Lower lobe of right lung (tissue), 2 donors: ENCODE data around the gene MXD4. TPM values are rescaled to one million over a fixed set of nuclear protein-coding genes. Genes with fewer than 3 reads are reported as not detected.
A peak's percentile ranks its signal among the peaks of the same experiment; 100 is the strongest.

Experiments used
- ATAC-seq, 2 donors: fragments of 200-7000 bp; cut with Tn5 transposase; one replicate each; pipeline ENCODE4 v1.9.1; 2020 to 2022; ENCODE audit warnings: mild to moderate bottlenecking in 2 of 2, moderate library complexity in 2 of 2
- DNase-seq: peaks from one replicate; pipeline ENCODE4 v3.0.0-alpha.2; 2020
- H3K27ac ChIP-seq: fragments of 200-600 bp; one replicate; pipeline ENCODE4 v1.8.0; 2022
- H3K27me3 ChIP-seq: fragments of 200-600 bp; one replicate; pipeline ENCODE4 v1.8.0; 2022; ENCODE audit warnings: low read depth
- H3K36me3 ChIP-seq: fragments of 200-600 bp; one replicate; pipeline ENCODE4 v1.8.0; 2022; ENCODE audit warnings: mild to moderate bottlenecking
- H3K4me1 ChIP-seq: fragments of 200-600 bp; one replicate; pipeline ENCODE4 v1.8.0; 2022
- H3K4me3 ChIP-seq: fragments of 200-600 bp; one replicate; pipeline ENCODE4 v1.8.0; 2022; ENCODE audit warnings: mild to moderate bottlenecking
- H3K9me3 ChIP-seq: fragments of 200-600 bp; one replicate; pipeline ENCODE4 v1.8.0; 2022
- CTCF ChIP-seq: fragments of 200-600 bp; IDR thresholded peaks from one replicate; pipeline ENCODE4 v1.8.0; 2022; ENCODE audit warnings: antibody characterized with exemption, mild to moderate bottlenecking
- intact Hi-C: fragments of 100-400 bp; cut with DNase I; formaldehyde crosslinking; loops from one replicate; pipeline ENCODE4 v1.11.0; 2022
- total RNA-seq: library from RNA; stranded (reverse); fragmentation: NEBNext Ultra II Directional; extraction: Animal tissue kit (Norgen Biotek cat#: 25700); gene quantifications from one replicate; pipeline ENCODE4 v1.2.1, GENCODE V29; 2021
- donor health status: DM: no; HTN: yes; CAD: no; lungs with severe emphysema.

Gene MXD4
- total RNA-seq, 1 donor from 2014 or later, result 74.3 TPM

- intact Hi-C loops, result no loop called here
- no peak for TF ChIP-seq CTCF
- H3K4me3 ChIP-seq, result peak overlapping the region; percentile 98
- DNase-seq (peak; percentile 76), ATAC-seq (peak; percentile 13 to 31)
- no peaks in the 10 kb centered on the region for H3K9me3 ChIP-seq
- peaks cover 72% of the 10 kb centered on the region for H3K4me1 ChIP-seq
- H3K36me3 ChIP-seq, result peaks cover 23% of the 10 kb centered on the region
- H3K27ac ChIP-seq, result peak overlapping the region; percentile 87
- no peaks in the 10 kb centered on the region for H3K27me3 ChIP-seq
These were observed 628 bp downstream of the MXD4 start for GRCh38 chr4:2261110-2261852.

GRCh38 chr4:2260344-2261109 is 1.4 kb downstream of the MXD4 start:
- Histone ChIP-seq H3K4me1 (peaks cover 72% of the 10 kb centered on the region), H3K36me3 (peaks cover 23% of the 10 kb centered on the region), H3K9me3 (no peaks in the 10 kb centered on the region), H3K27ac (peak overlapping the region; percentile 87), H3K27me3 (no peaks in the 10 kb centered on the region), H3K4me3 (peak overlapping the region; percentile 98)
- ATAC-seq, result no peak
- TF ChIP-seq CTCF, result no peak
- intact Hi-C loops, result no loop called here
- peak; percentile 47 for DNase-seq

- DNase-seq (peak; percentile 34), ATAC-seq (no peak)
- peaks cover 71% of the 10 kb centered on the region for H3K4me1 ChIP-seq
- no peaks in the 10 kb centered on the region for H3K9me3 ChIP-seq
- peak overlapping the region; percentile 98 for H3K4me3 ChIP-seq
- H3K36me3 ChIP-seq, result peaks cover 29% of the 10 kb centered on the region
- intact Hi-C loops, result no loop called here
- TF ChIP-seq CTCF, result no peak
- peak overlapping the region; percentile 87 for H3K27ac ChIP-seq
- H3K27me3 ChIP-seq, result no peaks in the 10 kb centered on the region
These were observed 2.2 kb downstream of the MXD4 start for GRCh38 chr4:2259541-2260343.

GRCh38 chr4:2259036-2259540 is 2.8 kb downstream of the MXD4 start:
- Histone ChIP-seq H3K27me3 (no peaks in the 10 kb centered on the region), H3K4me3 (peak overlapping the region; percentile 98), H3K9me3 (no peaks in the 10 kb centered on the region), H3K27ac (peak overlapping the region; percentile 87), H3K36me3 (peaks cover 35% of the 10 kb centered on the region), H3K4me1 (peaks cover 71% of the 10 kb centered on the region)
- TF ChIP-seq CTCF, result no peak
- DNase-seq, result peak; percentile 44
- intact Hi-C loops, result no loop called here
- ATAC-seq, result no peak
